Right ventricle myocardium inferior (tissue), 1 donor: ENCODE data around the gene DLGAP4. TPM values are rescaled to one million over a fixed set of nuclear protein-coding genes. Genes with fewer than 3 reads are reported as not detected.
"Not testable (repeated sequence)": the region's sequence is repeated elsewhere in the genome, so short reads cannot be mapped to it uniquely, and the experiment has no call there.

Source experiments
- ATAC-seq: fragments of 200-7000 bp; cut with Tn5 transposase; one replicate; pipeline ENCODE4 v1.9.1; 2020; ENCODE audit warnings: mild to moderate bottlenecking, moderate library complexity
- DNase-seq: peaks from one replicate; pipeline ENCODE4 v3.0.0; 2021; ENCODE audit errors: missing footprints
- intact Hi-C: fragments of 100-400 bp; cut with DNase I; formaldehyde crosslinking; loops from one replicate; pipeline ENCODE4 v1.11.0; 2022
- total RNA-seq: library from RNA; stranded (reverse); fragmentation: NEBNext Ultra II Directional; extraction: Animal tissue kit (Norgen Biotek cat#: 25700); gene quantifications from one replicate; pipeline ENCODE4 v1.2.1, GENCODE V29; 2021
- donor health status: DM: no; HTN: yes; CAD: no; lungs with severe emphysema.

Gene DLGAP4
- total RNA-seq, 1 donor from 2014 or later, result 46.3 TPM

- DNase-seq, result no peak
- intact Hi-C loops, result loop anchor here (10.0 kb wide), 1 partner anchor 207 kb away; no protein-coding TSS in a partner anchor
- ATAC-seq, result no peak
These were observed 241.3 kb downstream of the DLGAP4 start for GRCh38 chr20:36547186-36548005.

GRCh38 chr20:36548006-36548315, 241.8 kb downstream of the DLGAP4 start:
- DNase-seq (no peak), ATAC-seq (no peak)
- intact Hi-C loops, result loop anchor here (10.0 kb wide), 1 partner anchor 207 kb away; no protein-coding TSS in a partner anchor

GRCh38 chr20:36548704-36549627, 242.8 kb downstream of the DLGAP4 start:
- intact Hi-C loops, result loop anchor here (10.0 kb wide), 1 partner anchor 206 kb away; no protein-coding TSS in a partner anchor
- ATAC-seq, result peak; percentile 6
- no peak for DNase-seq

- DNase-seq (no peak), ATAC-seq (no peak)
- intact Hi-C loops, result loop anchor here (10.0 kb wide), 1 partner anchor 205 kb away; no protein-coding TSS in a partner anchor
These were observed 243.4 kb downstream of the DLGAP4 start for GRCh38 chr20:36549628-36549941.

GRCh38 chr20:36549942-36550789, 244.0 kb downstream of the DLGAP4 start:
- intact Hi-C loops, result loop anchor here (10.0 kb wide), 1 partner anchor 205 kb away; no protein-coding TSS in a partner anchor
- ATAC-seq, result peak; percentile 33
- DNase-seq, result no peak

GRCh38 chr20:36550790-36551299, 244.7 kb downstream of the DLGAP4 start:
- ATAC-seq, result peak; percentile 29
- intact Hi-C loops, result no loop called here
- no peak for DNase-seq

GRCh38 chr20:36555248-36555647, 249.1 kb downstream of the DLGAP4 start:
- intact Hi-C loops, result loop anchor here (5.0 kb wide), 1 partner anchor 37 kb away; no protein-coding TSS in a partner anchor
- no peak for DNase-seq
- ATAC-seq, result no peak

GRCh38 chr20:36562724-36563123, 256.6 kb downstream of the DLGAP4 start:
- intact Hi-C loops, result no loop called here
- ATAC-seq (no peak), DNase-seq (no peak)

- ATAC-seq, result no peak
- intact Hi-C loops, result no loop called here
- no peak for DNase-seq
These were observed 257.2 kb downstream of the DLGAP4 start for GRCh38 chr20:36563374-36563773.

- ATAC-seq, intact Hi-C loops, DNase-seq: not testable (repeated sequence)
These were observed 258.1 kb downstream of the DLGAP4 start for GRCh38 chr20:36564078-36564725.

GRCh38 chr20:36564726-36565121, 258.6 kb downstream of the DLGAP4 start:
- DNase-seq, intact Hi-C loops, ATAC-seq: not testable (repeated sequence)

- DNase-seq (no peak), ATAC-seq (no peak)
- intact Hi-C loops, result no loop called here
These were observed 259.4 kb downstream of the DLGAP4 start for GRCh38 chr20:36565520-36565919.

- intact Hi-C loops, result loop anchor here (5.0 kb wide), 1 partner anchor 37 kb away; the partner anchor contains the start of gene RAB5IF
- ATAC-seq, result no peak
These were observed 263.8 kb downstream of the DLGAP4 start for GRCh38 chr20:36569847-36570429.

GRCh38 chr20:36571564-36572504, 265.7 kb downstream of the DLGAP4 start:
- ATAC-seq (no peak), DNase-seq (no peak)
- intact Hi-C loops, result loop anchor here (5.0 kb wide), 1 partner anchor 35 kb away; the partner anchor contains the start of gene RAB5IF

More at GRCh38 chr20:36569847-36570429, 263.8 kb downstream of the DLGAP4 start:
- no peak for DNase-seq

- DNase-seq (no peak), ATAC-seq (no peak)
- intact Hi-C loops, result loop anchor here (5.0 kb wide), 1 partner anchor 35 kb away; the partner anchor contains the start of gene RAB5IF
These were observed 266.6 kb downstream of the DLGAP4 start for GRCh38 chr20:36572701-36573102.

- DNase-seq (peak; percentile 85), ATAC-seq (peak; percentile 85)
- intact Hi-C loops, result loop anchor here (5.0 kb wide), 1 partner anchor 34 kb away; the partner anchor contains the start of gene RAB5IF
These were observed 267.1 kb downstream of the DLGAP4 start, which contains the start of gene TGIF2 for GRCh38 chr20:36573103-36573797. Gene TGIF2 (plus strand): TSS chr20:36573597. CDS start chr20:36578775, 5,178 bp downstream.
